Activated CD4-positive, alpha-beta T cell treated with anti-CD3 and anti-CD28 coated beads for 4 hours (primary cell): ENCODE data around the gene CAMSAP1.
"Not testable (repeated sequence)": the region's sequence is repeated elsewhere in the genome, so short reads cannot be mapped to it uniquely, and the experiment has no call there.

Experiments used
- DNase-seq, 2 donors: peaks; one replicate each; pipeline ENCODE4 v3.0.0-alpha.2; 2020

CAMSAP1 gene

DNA sequence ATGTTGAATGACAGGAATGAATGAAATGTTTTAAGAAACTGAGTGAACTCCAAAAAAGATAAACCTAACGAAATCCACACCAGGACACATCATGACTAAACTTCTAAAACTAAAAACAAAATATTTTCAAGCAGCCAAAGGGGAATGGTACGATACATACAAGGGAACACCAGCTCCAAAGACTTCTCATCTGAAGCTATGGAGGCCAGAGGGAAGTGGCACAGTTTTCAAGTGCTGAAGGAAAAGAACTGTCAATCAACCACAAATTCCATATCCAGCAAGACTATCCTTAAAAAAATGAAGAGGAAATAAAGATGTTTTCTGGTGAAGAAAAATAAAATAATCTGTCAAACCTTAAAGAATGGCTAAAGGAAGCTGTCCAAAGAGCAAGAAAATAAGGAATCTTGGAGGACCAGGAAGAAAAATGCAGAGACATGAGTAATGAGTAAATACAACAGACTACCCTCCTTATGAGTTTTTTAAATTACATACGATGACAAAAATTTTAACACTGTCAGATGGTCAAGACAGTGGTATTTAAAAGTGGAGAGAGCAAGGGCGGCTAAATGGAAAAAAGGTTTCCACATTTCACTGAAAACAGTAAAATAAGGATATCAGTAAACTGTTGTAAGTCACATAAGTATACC, 12.0 kb downstream of the CAMSAP1 start:
- DNase-seq, result no peak

- no peak for DNase-seq
Measured at GRCh38 chr9:135893104-135893503, 14.2 kb downstream of the CAMSAP1 start.

DNA sequence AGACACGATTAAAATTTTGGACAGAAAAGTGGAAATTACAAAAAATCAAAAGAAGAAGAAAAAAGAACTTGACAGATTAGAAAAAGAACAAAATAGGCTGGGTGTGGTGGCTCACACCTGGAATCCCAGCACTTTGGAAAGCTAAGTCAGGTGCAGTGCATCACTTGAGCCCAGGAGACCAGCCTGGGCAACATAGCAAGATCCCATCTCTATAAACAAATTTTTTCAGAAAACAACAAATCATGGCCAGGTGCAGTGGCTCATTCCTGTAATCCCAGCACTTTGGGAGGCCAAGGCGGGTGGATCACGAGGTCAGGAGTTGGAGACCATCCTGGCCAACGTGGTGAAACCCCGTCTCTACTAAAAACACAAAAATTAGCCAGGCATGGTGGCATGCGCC, 15.0 kb downstream of the CAMSAP1 start:
- not testable (repeated sequence) for DNase-seq

- no peak for DNase-seq
Measured at GRCh38 chr9:135891027-135891631, 16.2 kb downstream of the CAMSAP1 start.

DNA sequence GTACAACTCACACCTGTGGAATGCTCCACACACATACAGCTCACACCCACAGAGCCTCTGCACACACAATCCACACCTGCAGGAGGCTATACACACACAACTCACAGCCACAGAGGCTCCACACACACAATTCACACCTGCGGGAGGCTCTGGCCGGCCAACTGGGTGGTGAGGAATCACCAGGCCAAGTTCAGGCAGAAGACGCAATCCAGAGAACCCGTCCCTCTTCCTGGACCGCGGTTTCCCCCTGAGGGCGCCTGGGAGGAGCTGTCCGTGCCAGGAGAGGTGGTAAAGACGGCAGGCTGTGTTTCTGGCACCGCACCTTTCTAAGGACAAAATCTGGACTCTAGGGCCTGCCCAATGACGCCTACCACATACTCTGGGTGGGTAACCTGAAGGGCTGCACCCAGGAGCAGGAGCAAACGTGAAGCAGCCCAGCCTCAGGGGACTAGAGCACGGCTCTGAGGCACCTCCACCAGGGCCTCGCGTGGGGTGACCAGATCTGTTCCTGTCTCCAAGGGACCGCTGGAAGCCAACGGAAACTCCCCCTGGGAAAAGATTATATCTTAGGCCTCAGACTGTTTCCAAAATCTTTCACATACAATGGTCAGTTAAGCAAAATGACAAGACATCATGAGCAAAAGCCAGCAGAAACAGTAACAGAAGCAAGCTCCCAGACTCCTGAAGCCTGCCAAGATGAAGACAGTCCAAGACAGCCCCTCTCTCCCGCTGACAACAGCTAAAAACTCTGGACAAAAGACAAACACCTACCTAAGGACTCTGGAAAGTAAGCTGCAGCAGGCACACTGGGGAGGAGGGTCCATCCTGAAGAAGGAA, 16.9 kb downstream of the CAMSAP1 start:
- DNase-seq, result no peak

GRCh38 chr9:135889564-135890189, 17.7 kb downstream of the CAMSAP1 start:
- DNase-seq, result no peak

DNA sequence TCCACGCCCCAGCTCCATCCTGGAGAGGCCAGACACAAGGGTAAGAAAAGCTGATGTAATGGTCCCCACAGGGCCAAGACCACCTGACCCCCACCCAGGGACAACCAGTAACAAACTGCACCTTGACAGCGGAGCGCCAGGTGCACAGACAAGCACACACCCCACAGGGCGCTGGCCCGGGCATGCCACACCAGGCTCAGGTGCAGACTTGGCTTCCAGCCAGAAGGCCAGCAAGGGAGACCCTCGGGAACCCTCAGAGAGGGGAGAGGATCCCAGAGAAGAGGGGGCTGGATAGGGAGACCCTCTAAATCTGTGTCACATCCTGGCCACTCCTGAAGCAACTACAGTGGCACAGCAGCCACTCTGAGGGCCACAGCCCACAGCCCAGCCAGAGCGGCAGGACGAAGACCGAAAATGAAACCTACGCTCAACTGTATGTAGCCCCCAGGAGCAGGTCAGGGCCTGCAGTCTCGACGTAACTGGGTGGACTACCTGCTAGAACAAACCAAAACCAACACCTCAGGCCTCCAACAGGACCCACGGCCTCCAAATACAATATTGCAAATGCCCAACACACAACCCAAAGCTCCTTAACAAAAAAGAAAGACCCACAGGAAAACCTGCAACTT, 18.5 kb downstream of the CAMSAP1 start:
- no peak for DNase-seq

- no peak for DNase-seq
Measured at GRCh38 chr9:135888126-135888765, 19.1 kb downstream of the CAMSAP1 start.

DNA sequence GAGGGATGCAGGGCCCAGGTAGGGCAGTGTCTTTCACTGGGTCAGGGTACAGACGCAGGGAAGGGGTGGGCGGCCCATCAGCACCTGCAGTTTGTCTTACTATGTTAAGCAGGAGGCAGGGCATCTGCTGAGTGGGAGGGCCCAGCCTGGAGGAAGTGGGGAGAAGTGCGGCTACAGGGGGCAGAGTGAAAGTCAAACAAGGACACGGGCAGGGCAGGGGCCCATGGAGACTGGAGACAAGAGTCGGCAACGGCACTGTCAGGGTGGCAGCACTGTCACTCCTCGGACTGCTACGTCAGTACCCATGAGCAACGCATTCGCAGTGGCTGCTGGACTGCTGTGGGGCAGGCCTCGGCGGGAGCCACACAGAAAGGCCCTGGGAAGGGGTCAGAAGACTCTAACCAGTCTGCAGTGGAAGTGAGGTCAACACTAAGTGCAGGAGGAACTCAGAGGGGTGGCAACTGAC, 19.7 kb downstream of the CAMSAP1 start:
- peak; percentile 42 to 47 for DNase-seq

DNA sequence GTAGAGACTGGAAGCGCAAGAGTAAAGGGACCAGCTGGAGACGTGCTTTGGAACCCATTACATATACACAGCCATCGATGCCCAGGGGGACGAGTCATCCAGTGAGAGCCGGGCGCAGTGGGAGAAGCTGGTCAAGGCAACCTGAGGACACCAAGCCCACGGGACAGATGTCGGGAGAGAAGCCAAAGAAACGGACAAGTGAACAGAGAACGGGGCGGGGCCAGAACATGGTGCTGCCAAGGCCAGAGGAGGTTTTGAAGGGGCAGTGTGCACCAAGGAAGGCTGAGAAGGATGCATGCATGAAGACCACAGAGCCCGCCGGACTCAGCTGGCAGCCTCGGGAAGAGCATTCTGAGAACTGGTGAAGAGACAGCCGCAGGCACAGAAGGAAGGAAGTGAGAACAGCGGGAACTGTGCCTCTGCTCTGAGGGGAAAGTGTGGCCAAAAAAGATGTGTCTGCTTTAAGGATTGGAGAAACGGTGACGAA, 20.3 kb downstream of the CAMSAP1 start:
- no peak for DNase-seq

DNA sequence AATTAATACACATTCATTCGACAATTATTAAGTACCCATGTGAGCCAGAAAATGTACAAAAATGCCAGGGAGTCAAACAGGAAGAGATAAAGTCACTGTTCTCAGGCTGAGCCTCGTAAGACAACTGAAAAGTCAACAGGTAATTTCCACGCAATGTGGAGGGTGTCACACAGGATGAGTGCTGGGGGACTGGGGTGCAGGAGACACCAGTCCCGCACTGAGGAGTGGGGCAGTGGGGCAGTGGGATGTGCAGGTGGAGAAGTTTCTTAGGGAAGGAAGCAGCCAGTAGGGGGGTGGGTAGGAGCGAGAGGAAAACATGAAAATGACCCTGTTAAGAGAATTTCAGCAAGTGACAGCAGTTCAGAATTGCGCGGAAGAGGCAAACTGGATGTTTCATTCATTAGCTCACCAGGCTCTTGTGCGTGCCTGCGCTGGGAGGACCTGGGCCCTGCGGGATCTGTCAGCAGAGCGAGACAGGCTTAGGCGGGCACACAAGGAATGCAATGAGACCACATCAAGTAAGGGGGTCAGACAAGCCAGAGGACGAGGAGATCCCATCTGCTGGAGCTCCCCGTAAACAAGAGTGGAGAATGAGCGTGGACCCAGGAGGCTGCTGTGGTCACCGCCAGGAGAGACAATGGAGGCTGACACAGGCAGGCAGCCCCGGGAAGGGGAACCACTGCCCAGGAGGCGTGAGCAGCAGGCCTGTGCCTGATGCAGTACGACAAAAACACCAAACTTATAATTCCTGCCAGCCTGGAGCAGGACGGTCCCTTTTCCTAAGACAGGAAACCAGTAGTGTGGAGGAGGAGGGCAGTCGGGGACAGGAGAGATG, 21.0 kb downstream of the CAMSAP1 start:
- no peak for DNase-seq

GRCh38 chr9:135885100-135885853, 22.1 kb downstream of the CAMSAP1 start:
- no peak for DNase-seq

DNA sequence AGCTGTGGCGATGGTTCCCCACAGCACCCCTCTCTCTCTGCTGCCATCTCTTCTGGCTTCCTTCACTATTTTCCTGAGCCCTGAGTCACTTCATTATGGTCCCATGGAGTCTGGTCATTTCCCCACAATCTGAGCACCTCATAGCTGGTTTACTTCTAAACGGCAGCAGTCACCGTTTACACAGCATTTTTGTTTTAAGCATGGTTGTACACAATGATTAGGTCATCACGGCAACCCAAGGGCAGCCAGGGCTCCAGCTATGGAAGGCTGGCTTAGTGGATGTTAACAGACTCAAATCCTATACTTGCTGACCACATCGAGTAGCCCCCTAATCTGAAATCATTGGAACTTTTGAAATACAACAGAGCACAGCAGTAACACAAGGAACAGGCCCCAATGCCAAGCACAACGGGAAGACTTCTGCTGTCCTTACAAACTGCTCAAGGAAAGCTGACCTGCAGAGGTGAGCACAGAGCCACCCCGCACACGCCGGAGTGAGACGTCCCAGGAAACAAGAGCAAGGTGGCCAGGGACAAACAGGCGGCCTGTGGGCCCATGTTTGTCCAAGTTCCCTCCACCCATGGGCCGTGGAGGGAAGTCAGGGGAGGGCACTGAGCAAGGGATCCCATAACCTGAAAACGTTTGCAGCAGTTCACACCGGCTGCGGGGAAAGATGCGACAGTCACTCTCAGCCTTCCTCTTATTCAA, 22.9 kb downstream of the CAMSAP1 start:
- DNase-seq, result no peak

DNA sequence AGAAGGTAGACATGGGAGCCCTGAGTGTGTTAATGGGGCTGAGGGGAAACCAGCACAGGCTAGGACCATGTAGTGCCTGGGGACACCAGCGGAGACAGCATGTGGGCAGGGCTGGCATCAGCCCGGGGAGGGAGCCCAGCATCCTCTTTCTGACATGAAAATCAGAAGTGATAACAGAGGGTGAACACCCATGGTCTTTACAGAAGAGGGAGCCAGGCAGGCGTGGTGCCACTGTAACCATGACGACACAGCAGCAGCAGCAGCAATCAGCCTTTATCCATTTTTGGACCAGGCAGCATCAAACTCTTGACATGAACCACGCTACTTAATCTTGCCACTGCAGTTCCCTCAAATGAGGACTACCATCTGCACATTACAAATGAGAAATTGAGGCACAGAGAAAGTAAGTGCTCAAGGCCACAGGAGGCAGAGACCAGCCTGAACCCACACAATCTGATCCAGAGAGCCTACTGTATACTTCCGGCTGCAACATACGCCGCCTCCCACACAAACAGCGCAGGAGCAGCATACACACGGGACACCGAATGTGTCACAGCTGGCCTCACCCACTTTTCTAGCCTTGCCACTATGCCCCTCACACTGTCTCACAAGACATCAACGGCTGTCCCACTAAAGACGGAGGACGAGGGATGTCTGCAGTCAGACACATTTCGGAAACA, 23.8 kb downstream of the CAMSAP1 start:
- no peak for DNase-seq

DNA sequence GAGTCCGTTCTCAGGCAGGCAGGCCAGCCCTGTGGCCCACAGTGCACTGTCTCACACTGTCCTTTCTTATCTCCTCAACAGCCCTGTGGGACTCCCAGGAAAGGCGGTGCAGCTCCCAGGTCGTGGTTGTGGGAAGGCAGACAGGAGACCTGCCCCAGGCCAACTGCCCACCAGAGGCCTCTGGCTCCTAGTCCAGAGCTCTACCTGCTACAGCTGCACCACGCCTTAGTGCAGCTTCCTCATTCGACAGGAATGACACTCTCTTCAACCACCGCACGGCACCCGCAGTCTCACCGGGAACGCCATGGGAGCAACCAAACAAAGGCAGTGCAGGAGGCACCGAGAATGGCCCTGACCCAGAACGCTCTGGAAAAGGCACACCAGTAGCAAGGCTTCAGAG, 25.3 kb downstream of the CAMSAP1 start:
- DNase-seq, result no peak

DNA sequence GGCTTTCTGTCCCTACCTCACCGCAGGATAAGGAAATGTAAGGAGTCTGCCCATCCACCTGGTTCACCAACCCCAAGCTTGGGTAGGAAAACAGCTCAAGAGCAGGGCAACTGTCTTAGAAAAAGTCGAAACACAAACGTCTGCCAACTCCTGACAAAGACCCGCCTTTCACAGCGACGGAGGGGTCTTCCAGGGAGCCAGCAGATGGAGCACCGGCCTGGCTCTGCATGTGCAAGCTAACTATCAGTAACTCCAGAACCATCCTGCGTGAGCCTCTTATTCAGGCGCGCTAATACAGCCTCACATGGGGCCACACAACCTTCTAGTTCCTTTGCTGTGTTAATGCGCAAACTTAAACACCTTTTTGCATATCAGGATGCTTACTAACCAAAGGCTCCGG, 26.9 kb downstream of the CAMSAP1 start:
- no peak for DNase-seq

DNA sequence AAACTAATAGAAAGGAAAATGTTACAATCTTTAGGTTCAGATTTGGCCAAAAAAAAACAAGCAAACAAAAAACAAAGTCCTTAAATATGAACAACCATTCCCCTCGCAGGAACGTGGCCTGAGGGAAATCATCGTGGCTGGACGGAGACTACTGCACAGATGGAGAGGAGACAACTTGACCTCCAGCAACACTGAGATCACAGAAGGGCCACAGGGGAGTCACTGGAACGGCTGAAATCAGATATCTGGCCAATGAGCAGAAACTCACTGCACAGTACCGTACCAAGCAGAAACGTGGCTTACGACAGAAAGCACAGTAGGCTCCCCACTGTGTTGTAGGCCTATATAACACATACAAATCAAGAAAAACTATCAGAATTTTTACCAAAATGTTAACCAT, 27.7 kb downstream of the CAMSAP1 start:
- DNase-seq, result no peak

DNA sequence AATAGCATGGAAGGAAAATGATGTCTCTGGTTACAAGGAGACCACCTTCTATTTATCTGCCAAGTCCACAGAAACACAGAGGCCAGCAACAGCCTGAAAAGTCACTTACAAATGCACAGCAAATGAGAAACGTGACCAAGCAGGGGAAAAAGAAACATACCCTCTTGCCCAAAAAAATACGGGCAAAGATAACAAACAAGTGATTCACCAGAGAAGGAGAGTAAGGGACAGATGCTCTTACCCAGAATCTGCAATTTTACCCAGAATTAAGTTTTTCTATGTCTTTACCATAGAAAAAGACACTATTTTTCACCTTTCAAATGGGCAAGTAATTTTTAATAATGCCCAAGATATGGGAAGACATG, 28.1 kb downstream of the CAMSAP1 start:
- DNase-seq, result no peak

DNA sequence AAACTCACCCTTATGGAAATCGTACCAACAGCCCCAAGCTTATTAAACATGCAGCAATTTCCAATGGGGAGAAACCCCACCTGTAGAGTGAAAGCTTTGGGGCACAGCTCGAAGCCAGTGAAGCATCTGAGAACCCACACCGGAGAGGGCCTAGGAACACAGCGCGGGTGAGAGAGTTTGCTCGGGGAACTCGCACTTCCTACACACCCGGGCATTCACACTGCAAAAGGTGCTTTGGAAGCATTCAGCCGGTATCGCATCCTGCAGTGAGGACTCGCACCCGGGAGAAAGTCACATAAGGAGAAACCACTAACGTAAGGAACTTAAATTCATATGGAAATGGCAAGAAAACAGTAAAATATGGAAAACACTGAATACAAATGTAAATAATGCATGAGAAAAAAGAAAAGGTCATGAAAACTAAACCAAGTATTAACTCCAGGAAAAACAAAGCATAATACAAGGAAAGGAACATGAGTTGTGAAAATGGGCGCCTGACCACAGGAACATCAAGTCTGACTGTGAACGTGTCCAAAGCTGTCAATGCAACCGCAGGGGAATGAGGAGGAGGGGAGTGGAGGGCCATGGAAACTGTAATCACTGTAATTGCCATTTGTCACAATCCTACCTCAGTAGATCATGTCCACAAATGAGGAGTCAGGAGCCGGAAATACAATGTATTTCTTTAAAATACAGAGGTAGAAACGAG, 28.7 kb downstream of the CAMSAP1 start:
- DNase-seq, result no peak
